A549 treated with Hydrocortisone at 1 μM for 4 hours (cell line): ENCODE results near the gene PPP1R12B. TPM values are rescaled to one million over a fixed set of nuclear protein-coding genes. Genes with fewer than 3 reads are reported as not detected.

ENCODE experiments used
- total RNA-seq: library from RNA; stranded (reverse); fragments of 200-300 nt; extraction: Qiagen RNA extraction; gene quantifications from 5 replicates; pipeline ENCODE4 v1.2.3, GENCODE V29; 2022

Gene PPP1R12B, protein sequence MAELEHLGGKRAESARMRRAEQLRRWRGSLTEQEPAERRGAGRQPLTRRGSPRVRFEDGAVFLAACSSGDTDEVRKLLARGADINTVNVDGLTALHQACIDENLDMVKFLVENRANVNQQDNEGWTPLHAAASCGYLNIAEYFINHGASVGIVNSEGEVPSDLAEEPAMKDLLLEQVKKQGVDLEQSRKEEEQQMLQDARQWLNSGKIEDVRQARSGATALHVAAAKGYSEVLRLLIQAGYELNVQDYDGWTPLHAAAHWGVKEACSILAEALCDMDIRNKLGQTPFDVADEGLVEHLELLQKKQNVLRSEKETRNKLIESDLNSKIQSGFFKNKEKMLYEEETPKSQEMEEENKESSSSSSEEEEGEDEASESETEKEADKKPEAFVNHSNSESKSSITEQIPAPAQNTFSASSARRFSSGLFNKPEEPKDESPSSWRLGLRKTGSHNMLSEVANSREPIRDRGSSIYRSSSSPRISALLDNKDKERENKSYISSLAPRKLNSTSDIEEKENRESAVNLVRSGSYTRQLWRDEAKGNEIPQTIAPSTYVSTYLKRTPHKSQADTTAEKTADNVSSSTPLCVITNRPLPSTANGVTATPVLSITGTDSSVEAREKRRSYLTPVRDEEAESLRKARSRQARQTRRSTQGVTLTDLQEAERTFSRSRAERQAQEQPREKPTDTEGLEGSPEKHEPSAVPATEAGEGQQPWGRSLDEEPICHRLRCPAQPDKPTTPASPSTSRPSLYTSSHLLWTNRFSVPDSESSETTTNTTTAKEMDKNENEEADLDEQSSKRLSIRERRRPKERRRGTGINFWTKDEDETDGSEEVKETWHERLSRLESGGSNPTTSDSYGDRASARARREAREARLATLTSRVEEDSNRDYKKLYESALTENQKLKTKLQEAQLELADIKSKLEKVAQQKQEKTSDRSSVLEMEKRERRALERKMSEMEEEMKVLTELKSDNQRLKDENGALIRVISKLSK
- total RNA-seq: 1.7 to 2.7 TPM (median 2.2 TPM) in 5 replicates

DNA sequence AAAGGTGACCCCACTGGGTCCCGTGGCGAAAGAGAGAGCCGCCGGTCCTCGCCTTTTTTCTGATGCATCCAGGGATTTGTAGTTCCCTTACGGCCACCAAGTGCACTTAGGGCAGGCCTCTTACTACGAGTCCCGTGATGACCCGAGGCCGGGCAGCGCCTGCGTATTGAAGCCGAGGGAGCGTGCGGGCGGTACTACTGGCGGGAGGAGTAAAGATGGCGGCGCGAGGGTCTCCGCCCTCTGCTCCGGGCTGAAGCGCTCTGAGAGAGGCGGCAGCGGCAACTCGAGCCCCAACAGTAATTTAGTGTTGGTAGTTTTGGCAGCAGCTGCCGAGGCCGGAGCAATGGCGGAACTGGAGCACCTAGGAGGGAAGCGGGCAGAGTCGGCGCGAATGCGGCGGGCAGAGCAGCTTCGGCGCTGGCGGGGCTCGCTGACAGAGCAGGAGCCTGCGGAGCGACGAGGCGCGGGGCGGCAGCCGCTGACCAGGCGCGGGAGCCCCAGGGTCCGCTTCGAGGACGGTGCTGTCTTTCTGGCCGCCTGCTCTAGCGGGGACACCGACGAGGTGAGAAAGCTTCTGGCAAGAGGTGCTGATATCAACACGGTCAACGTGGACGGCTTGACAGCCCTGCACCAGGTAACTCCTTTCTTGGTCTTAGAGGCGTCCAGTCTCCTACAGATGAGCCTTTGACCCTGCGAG lies at the start of gene PPP1R12B:
TSS of gene PPP1R12B (plus strand) at position 191 of the 697 bp plus-strand sequence. CDS start at position 344, 153 bp downstream.

Other genes with a start within 250 kb of the PPP1R12B start
- gene GPR37L1, start 225.8 kb upstream of the PPP1R12B start, total RNA-seq: 0.13 to 0.30 TPM (median 0.14 TPM) in 5 replicates
- gene ARL8A, start 204.0 kb upstream of the PPP1R12B start, total RNA-seq: 43.6 to 54.3 TPM (median 51.0 TPM) in 5 replicates
- not detected in 5 replicates for gene PTPN7, start 188.1 kb upstream of the PPP1R12B start, total RNA-seq
- 0.54 to 0.78 TPM (median 0.70 TPM) in 5 replicates for gene LGR6, start 154.9 kb upstream of the PPP1R12B start, total RNA-seq
- gene UBE2T, start 6.8 kb upstream of the PPP1R12B start, total RNA-seq: 68.4 to 73.7 TPM (median 71.0 TPM) in 5 replicates